DMS53 treated with DMSO at 0.1 percent for 48 hours (cell line): ENCODE results near the gene CTDP1.

Experiments
- DNase-seq: peaks from one replicate; lab custom pipeline; 2025; ENCODE audit not compliant: unreplicated experiment; lab: John Stamatoyannopoulos, UW

CTDP1 gene

GRCh38 chr18:79679552-79680099 lies at the start of gene CTDP1:
TSS of gene CTDP1 (plus strand) at chr18:79679803. CDS start at chr18:79679948, 145 bp downstream.
- peak; percentile 93 for DNase-seq

GRCh38 chr18:79630281-79631095 lies 49.1 kb upstream of the CTDP1 start:
- no peak for DNase-seq

- no peak for DNase-seq
Observed at GRCh38 chr18:79631096-79631507, 48.5 kb upstream of the CTDP1 start.

- no peak for DNase-seq
Observed at GRCh38 chr18:79631761-79632446, 47.7 kb upstream of the CTDP1 start.

- DNase-seq, result no peak
Observed at GRCh38 chr18:79632765-79633164, 46.8 kb upstream of the CTDP1 start.

GRCh38 chr18:79634186-79634585 lies 45.4 kb upstream of the CTDP1 start:
- DNase-seq, result no peak

- DNase-seq, result no peak
Observed at GRCh38 chr18:79634593-79635426, 44.8 kb upstream of the CTDP1 start.

- DNase-seq, result no peak
Observed at GRCh38 chr18:79635427-79635726, 44.2 kb upstream of the CTDP1 start.

- DNase-seq, result no peak
Observed at GRCh38 chr18:79637181-79637920, 42.3 kb upstream of the CTDP1 start.

- no peak for DNase-seq
Observed at GRCh38 chr18:79637921-79638909, 41.4 kb upstream of the CTDP1 start.

- no peak for DNase-seq
Observed at GRCh38 chr18:79639072-79639829, 40.4 kb upstream of the CTDP1 start.

GRCh38 chr18:79640064-79640672 lies 39.4 kb upstream of the CTDP1 start:
- DNase-seq, result no peak

GRCh38 chr18:79640875-79641274 lies 38.7 kb upstream of the CTDP1 start:
- DNase-seq, result no peak

- no peak for DNase-seq
Observed at GRCh38 chr18:79641722-79642497, 37.7 kb upstream of the CTDP1 start.

- no peak for DNase-seq
Observed at GRCh38 chr18:79642626-79643025, 37.0 kb upstream of the CTDP1 start.

- no peak for DNase-seq
Observed at GRCh38 chr18:79643054-79643984, 36.3 kb upstream of the CTDP1 start.
